HG03039 (cell line): Measurements from ENCODE around the gene GAGE12H.
"Not testable (repeated sequence)": the region's sequence is repeated elsewhere in the genome, so short reads cannot be mapped to it uniquely, and the experiment has no call there.

ENCODE experiments used
- ATAC-seq: cut with Tn5 transposase; IDR thresholded peaks from one replicate; pipeline ENCODE4 v1.9.1; 2021; ENCODE audit warnings: mild to moderate bottlenecking, moderate library complexity; ENCODE audit not compliant: unreplicated experiment

GAGE12H gene, protein sequence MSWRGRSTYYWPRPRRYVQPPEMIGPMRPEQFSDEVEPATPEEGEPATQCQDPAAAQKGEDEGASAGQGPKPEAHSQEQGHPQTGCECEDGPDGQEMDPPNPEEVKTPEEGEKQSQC

DNA sequence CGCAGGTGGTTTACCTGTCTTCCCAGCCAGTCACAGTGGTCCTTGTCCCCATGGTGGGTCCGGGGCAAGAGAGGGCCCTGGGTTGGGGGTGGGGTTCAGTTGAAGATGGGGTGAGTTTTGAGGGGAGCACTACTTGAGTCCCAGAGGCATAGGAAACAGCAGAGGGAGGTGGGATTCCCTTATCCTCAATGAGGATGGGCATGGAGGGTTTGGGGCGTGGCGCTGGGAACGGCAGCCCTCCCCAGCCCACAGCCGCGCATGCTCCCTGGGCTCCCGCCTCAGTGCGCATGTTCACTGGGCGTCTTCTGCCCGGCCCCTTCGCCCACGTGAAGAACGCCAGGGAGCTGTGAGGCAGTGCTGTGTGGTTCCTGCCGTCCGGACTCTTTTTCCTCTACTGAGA is at the start of gene GAGE12H:
Gene GAGE12H (plus strand): TSS at position 301 of the 400 bp plus-strand sequence. CDS start 1,155 bp downstream, outside the sequence.
- not testable (repeated sequence) for ATAC-seq

DNA sequence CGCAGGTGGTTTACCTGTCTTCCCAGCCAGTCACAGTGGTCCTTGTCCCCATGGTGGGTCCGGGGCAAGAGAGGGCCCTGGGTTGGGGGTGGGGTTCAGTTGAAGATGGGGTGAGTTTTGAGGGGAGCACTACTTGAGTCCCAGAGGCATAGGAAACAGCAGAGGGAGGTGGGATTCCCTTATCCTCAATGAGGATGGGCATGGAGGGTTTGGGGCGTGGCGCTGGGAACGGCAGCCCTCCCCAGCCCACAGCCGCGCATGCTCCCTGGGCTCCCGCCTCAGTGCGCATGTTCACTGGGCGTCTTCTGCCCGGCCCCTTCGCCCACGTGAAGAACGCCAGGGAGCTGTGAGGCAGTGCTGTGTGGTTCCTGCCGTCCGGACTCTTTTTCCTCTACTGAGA is 47.9 kb upstream of the GAGE12H start, which contains the start of gene GAGE12C:
Gene GAGE12C (plus strand): TSS at position 301 of the 400 bp plus-strand sequence. CDS start 1,155 bp downstream, outside the sequence.
- not testable (repeated sequence) for ATAC-seq

DNA sequence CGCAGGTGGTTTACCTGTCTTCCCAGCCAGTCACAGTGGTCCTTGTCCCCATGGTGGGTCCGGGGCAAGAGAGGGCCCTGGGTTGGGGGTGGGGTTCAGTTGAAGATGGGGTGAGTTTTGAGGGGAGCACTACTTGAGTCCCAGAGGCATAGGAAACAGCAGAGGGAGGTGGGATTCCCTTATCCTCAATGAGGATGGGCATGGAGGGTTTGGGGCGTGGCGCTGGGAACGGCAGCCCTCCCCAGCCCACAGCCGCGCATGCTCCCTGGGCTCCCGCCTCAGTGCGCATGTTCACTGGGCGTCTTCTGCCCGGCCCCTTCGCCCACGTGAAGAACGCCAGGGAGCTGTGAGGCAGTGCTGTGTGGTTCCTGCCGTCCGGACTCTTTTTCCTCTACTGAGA is 38.3 kb upstream of the GAGE12H start, which contains the start of gene GAGE12D:
Gene GAGE12D (plus strand): TSS at position 301 of the 400 bp plus-strand sequence. CDS start 1,155 bp downstream, outside the sequence.
- not testable (repeated sequence) for ATAC-seq

DNA sequence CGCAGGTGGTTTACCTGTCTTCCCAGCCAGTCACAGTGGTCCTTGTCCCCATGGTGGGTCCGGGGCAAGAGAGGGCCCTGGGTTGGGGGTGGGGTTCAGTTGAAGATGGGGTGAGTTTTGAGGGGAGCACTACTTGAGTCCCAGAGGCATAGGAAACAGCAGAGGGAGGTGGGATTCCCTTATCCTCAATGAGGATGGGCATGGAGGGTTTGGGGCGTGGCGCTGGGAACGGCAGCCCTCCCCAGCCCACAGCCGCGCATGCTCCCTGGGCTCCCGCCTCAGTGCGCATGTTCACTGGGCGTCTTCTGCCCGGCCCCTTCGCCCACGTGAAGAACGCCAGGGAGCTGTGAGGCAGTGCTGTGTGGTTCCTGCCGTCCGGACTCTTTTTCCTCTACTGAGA is 28.8 kb upstream of the GAGE12H start, which contains the start of gene GAGE12E:
Gene GAGE12E (plus strand): TSS at position 301 of the 400 bp plus-strand sequence. CDS start 1,155 bp downstream, outside the sequence.
- ATAC-seq: not testable (repeated sequence)

DNA sequence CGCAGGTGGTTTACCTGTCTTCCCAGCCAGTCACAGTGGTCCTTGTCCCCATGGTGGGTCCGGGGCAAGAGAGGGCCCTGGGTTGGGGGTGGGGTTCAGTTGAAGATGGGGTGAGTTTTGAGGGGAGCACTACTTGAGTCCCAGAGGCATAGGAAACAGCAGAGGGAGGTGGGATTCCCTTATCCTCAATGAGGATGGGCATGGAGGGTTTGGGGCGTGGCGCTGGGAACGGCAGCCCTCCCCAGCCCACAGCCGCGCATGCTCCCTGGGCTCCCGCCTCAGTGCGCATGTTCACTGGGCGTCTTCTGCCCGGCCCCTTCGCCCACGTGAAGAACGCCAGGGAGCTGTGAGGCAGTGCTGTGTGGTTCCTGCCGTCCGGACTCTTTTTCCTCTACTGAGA is 19.2 kb upstream of the GAGE12H start, which contains the start of gene GAGE12F:
Gene GAGE12F (plus strand): TSS at position 301 of the 400 bp plus-strand sequence. CDS start 1,155 bp downstream, outside the sequence.
- not testable (repeated sequence) for ATAC-seq

DNA sequence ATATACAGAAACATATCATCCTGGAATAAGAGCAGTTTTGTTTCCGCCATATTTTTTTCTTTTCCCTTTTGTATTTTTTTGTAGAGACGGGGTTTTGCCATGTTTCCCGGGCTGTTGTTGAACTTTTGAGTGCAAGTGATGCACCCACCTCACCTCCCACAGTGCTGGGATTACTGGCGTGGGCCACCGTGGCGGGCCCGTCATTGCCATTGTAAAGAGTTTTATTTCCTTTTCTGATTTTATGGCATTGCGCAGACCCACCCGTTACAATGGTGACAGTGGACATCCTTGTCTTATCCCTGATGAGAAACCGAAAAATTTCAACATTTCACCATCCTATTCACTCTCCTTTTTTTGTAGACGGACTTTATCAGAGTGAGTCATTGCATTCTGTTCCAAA is 11.0 kb upstream of the GAGE12H start:
- not testable (repeated sequence) for ATAC-seq

DNA sequence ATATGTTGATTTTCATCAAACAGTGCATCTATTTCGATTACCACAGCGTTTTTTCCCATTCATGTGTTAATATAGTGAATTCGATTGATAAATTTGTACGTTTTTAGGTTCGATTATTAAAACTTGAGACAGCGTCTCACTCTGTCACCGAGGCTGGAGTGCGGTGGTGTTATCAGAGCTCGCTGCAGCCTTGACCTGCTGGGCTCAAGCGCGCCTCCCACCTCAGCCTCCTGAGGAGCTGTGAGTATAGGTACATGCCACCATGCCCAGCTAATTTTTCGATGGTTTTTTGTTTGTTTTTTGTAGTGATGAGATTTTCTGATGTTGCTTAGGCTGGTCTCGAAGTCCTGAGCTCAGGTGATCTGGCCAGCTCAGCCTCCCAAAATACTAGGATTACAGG is 10.6 kb upstream of the GAGE12H start:
- not testable (repeated sequence) for ATAC-seq

DNA sequence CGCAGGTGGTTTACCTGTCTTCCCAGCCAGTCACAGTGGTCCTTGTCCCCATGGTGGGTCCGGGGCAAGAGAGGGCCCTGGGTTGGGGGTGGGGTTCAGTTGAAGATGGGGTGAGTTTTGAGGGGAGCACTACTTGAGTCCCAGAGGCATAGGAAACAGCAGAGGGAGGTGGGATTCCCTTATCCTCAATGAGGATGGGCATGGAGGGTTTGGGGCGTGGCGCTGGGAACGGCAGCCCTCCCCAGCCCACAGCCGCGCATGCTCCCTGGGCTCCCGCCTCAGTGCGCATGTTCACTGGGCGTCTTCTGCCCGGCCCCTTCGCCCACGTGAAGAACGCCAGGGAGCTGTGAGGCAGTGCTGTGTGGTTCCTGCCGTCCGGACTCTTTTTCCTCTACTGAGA is 9.6 kb upstream of the GAGE12H start, which contains the start of gene GAGE12G:
Gene GAGE12G (plus strand): TSS at position 301 of the 400 bp plus-strand sequence. CDS start 1,155 bp downstream, outside the sequence.
- not testable (repeated sequence) for ATAC-seq

DNA sequence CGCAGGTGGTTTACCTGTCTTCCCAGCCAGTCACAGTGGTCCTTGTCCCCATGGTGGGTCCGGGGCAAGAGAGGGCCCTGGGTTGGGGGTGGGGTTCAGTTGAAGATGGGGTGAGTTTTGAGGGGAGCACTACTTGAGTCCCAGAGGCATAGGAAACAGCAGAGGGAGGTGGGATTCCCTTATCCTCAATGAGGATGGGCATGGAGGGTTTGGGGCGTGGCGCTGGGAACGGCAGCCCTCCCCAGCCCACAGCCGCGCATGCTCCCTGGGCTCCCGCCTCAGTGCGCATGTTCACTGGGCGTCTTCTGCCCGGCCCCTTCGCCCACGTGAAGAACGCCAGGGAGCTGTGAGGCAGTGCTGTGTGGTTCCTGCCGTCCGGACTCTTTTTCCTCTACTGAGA is 9.4 kb downstream of the GAGE12H start, which contains the start of gene GAGE2A:
Gene GAGE2A (plus strand): TSS at position 301 of the 400 bp plus-strand sequence. CDS start 1,155 bp downstream, outside the sequence.
- ATAC-seq: not testable (repeated sequence)

DNA sequence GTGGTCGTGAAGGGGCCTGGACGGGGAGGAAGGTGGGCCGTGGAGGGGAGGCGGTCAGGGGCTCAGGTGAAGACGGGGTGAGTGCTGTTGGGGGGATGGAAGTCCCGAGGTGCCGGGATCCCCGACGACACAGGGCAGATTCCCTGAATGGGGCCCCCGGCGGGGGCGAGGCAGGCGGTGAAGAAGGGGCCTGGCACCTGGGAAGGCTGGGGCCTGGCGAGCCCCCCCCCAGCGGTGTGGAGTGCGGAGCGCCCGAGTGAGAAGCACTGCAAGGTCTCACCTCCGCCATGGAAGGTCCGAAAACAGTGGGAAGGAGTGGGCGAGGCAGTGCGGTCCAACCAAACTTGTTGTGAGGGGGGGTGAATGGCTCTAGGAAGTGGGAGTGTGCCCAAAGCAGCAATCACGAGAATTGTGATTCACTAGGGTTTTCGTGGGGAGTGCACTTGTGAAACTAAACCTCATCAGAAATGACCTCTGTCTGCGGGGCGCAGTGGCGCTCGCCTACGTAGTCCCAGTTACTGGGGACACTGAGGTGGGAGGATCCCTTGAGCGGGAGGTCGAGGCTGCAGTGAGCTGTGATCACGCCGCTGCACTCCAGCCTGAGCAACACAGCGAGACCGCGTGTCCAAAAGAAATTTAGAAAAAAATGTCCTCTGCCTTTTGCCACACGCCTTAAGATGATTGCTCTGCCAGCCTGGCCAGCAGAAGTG is 10.2 kb downstream of the GAGE12H start:
- ATAC-seq: not testable (repeated sequence)

DNA sequence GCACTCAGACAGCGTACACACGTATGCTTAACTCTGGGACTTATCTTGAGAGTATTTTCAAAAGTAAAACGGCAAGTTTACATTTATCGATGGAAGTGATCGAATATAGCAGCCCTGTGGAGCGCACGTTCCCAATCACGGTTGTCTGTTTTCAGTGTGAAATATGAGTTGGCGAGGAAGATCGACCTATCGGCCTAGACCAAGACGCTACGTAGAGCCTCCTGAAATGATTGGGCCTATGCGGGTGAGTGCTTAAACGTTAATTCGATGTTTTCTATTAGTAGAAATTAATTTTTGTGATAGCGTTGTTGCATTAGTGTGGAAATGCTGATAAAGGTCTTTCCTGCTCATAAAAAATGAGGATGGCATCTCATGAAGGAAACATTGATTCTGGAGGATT is 10.7 kb downstream of the GAGE12H start:
- ATAC-seq: not testable (repeated sequence)

DNA sequence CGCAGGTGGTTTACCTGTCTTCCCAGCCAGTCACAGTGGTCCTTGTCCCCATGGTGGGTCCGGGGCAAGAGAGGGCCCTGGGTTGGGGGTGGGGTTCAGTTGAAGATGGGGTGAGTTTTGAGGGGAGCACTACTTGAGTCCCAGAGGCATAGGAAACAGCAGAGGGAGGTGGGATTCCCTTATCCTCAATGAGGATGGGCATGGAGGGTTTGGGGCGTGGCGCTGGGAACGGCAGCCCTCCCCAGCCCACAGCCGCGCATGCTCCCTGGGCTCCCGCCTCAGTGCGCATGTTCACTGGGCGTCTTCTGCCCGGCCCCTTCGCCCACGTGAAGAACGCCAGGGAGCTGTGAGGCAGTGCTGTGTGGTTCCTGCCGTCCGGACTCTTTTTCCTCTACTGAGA is 19.0 kb downstream of the GAGE12H start, which contains the start of gene GAGE1:
Gene GAGE1 (plus strand): TSS at position 301 of the 400 bp plus-strand sequence. CDS start 1,155 bp downstream, outside the sequence.
- ATAC-seq: not testable (repeated sequence)

DNA sequence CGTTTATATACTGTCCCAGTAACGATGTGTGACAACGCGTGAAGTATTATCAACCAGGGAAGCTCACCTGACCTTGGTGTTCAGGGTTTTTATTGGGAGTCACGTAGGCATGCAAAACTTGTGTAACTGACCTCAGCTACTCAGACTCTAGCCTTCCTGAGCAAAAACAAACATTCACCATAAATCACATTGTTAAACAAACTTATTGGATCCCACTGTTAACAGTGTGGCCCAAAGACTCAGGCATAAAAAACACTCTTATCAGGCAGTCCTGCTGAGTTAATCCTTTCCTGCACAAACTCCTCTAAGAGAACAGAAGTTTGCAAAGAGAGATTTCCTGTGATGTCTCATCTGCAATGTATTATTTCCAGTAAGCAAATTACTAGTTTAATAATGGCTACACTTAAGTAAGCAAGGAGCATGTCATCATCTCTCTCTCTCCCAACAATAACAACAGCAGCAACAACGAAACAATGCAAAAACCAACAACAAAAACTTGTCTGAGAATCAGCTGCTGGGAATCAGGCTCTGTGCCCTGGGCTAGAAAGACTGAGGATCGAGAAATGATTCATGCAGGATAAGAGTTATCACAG is 31.1 kb downstream of the GAGE12H start:
- no peak for ATAC-seq

DNA sequence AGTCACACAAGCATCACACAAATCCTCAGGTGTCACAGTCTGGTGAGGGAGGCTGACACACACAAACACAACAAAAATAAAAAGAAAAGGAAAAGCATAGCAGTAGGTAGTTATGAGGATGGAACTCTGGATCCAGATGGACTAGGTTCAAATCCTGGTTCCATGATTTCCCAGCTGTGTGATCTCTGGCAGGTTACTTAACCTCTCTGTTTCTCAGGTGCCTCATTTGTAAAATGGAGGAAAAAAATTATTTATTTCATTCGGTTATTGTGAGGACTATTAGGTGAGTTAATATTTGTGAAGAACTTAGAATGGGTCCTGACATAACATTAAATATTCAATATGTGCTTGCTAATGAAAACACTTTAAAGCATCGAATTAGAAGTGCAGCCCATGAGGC is 38.8 kb downstream of the GAGE12H start:
- ATAC-seq: no peak

DNA sequence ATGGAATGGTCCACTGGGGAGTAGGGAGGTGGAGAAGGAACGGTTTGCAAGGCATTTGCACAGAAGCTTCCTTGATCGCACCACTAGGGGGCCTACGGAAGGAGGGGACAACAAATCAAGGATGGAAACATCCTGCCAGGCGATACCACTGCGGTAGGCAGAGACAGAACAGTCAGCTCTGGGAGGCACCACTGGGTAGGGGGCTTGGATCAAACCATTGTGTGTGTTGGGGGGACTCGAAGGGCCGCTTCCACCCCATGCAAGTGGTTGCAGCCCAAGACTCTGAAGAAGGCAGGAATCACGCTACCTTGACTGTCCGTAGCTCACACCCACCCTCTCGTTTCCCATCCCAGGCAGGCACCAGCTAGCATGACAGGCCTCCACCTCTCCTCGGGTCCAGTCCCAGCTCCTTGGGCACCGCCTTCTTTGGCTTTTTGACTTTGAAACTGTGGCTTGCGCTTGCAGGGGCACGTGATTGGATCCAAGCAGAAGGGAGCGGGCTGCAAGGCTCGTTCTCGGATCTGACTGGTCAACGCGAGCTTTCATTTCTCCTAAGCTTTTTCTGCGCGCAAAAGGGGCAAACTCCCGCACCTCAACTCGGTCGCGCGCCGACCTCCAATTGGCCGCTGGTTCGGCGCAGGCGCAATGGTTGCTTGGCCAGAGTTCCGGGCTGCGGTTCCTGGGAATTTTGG is 47.5 kb downstream of the GAGE12H start:
- ATAC-seq: no peak
